ENCODE results near the gene ZCCHC7.
"Not testable (repeated sequence)": the region's sequence is repeated elsewhere in the genome, so short reads cannot be mapped to it uniquely, and the experiment has no call there.

ZCCHC7 gene

DNA sequence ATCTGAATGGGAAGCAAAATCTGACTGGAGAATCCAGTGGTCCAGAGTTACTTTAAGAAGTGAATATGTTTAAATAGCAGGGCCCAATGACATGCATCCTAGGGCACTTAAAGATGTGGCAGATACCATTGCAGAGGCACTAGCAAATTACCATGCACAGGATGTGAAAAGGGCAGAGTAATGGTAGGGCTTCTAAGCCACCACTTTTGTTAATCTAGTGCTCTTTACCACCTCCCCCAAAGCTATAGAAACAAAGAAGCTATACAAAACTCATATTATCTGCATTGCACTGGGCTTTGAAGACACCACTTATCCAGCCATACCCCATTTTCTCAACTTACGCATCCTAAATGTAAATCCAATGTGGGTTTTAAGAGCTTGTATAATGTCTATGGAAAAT, 81.2 kb downstream of the ZCCHC7 start:
- DNase-seq: no peak
- TF ChIP-seq, protein P1, sequence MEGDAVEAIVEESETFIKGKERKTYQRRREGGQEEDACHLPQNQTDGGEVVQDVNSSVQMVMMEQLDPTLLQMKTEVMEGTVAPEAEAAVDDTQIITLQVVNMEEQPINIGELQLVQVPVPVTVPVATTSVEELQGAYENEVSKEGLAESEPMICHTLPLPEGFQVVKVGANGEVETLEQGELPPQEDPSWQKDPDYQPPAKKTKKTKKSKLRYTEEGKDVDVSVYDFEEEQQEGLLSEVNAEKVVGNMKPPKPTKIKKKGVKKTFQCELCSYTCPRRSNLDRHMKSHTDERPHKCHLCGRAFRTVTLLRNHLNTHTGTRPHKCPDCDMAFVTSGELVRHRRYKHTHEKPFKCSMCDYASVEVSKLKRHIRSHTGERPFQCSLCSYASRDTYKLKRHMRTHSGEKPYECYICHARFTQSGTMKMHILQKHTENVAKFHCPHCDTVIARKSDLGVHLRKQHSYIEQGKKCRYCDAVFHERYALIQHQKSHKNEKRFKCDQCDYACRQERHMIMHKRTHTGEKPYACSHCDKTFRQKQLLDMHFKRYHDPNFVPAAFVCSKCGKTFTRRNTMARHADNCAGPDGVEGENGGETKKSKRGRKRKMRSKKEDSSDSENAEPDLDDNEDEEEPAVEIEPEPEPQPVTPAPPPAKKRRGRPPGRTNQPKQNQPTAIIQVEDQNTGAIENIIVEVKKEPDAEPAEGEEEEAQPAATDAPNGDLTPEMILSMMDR (IDR thresholded peaks at IDR 0.05; ENCODE audit: low read depth, low read length): no peak
- Histone ChIP-seq H3K4me3 (ENCODE audit: low read depth, low read length) (no peak overlapping the region), H3K9me3 (ENCODE audit: severe bottlenecking) (peaks cover 7% of the 10 kb centered on the region), H3K36me3 (no peaks in the 10 kb centered on the region; the same call in none of the 2 replicates), H3K27me3 (ENCODE audit: insufficient read depth, low read depth, severe bottlenecking) (no peaks in the 10 kb centered on the region), H3K27ac (no peak overlapping the region)

DNA sequence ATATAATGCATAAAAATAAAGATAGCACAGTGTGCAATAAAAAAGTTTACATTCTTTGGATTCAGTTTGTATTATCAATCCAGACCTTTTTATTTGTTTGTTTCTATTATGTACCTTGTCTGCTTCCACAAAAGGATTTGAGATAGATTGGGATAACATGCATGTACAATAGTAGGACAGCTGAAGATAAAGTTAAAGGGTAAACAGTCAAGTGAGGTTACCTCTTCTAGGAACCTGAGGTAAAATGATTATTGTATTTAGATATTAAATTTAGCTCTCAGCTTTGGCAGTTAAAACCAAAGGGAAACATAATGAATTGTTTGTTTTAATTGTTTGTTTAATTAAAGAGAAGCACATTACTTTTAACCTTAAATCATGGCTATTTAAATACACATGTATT, 81.7 kb downstream of the ZCCHC7 start:
- Histone ChIP-seq H3K36me3 (no peaks in the 10 kb centered on the region; the same call in none of the 2 replicates), H3K4me3 (ENCODE audit: low read depth, low read length) (no peak overlapping the region), H3K27me3 (ENCODE audit: insufficient read depth, low read depth, severe bottlenecking) (no peaks in the 10 kb centered on the region), H3K27ac (no peak overlapping the region), H3K9me3 (ENCODE audit: severe bottlenecking) (peaks cover 7% of the 10 kb centered on the region)
- TF ChIP-seq, protein P1 (IDR thresholded peaks at IDR 0.05; ENCODE audit: low read depth, low read length): no peak
- DNase-seq: no peak

DNA sequence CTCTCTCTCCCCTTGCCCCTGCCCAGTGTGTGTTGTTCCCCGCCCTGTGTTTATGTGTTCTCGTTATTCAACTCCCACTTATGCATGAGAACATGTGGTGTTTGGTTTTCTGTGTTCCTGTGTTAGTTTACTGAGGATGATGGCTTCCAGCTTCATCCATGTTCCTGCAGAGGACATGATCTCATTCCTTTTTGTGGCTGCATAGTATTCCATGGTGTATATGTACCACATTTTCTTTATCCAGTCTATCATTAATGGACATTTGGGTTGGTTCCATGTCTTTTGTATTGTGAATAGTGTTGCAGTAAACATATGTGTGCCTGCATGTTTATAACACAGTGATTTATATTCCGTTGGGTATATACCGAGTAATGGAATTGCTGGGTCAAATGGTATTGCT, 83.1 kb downstream of the ZCCHC7 start:
- H3K4me3 ChIP-seq (ENCODE audit: low read depth, low read length); DNase-seq; H3K27ac ChIP-seq; H3K36me3 ChIP-seq; H3K27me3 ChIP-seq (ENCODE audit: insufficient read depth, low read depth, severe bottlenecking); H3K9me3 ChIP-seq (ENCODE audit: severe bottlenecking): not testable (repeated sequence)

DNA sequence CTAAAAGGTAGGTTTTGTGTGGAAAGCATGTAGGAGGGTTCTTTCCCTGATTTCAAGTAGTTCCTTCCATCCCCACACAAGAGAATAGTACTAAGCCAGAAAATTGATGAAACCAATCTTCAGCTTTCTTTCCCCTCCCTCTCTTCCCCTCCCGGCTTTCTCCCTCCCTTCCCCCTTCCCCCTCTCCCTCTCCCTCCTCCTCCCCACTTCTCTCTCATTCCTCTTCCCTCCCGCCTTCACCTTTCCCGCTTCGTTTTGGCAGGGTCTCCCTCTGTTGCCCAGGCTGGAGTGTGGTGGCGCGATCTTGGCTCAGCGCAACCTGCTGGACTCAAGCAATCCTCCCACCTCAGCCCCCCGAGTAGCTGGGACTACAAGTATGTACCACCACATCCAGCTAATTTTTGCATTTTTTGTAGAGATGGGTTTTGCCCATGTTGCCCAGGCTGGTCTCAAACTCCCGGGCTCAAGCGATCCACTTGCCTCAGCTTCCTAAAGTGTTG, 85.8 kb downstream of the ZCCHC7 start:
- no peaks in the 10 kb centered on the region for H3K27me3 ChIP-seq (ENCODE audit: insufficient read depth, low read depth, severe bottlenecking)
- no peak overlapping the region for H3K27ac ChIP-seq
- peaks cover 7% of the 10 kb centered on the region for H3K9me3 ChIP-seq (ENCODE audit: severe bottlenecking)
- H3K4me3 ChIP-seq (ENCODE audit: low read depth, low read length): no peak overlapping the region
- TF ChIP-seq, protein P1 (IDR thresholded peaks at IDR 0.05; ENCODE audit: low read depth, low read length): no peak
- no peaks in the 10 kb centered on the region; the same call in none of the 2 replicates for H3K36me3 ChIP-seq
- DNase-seq: no peak

DNA sequence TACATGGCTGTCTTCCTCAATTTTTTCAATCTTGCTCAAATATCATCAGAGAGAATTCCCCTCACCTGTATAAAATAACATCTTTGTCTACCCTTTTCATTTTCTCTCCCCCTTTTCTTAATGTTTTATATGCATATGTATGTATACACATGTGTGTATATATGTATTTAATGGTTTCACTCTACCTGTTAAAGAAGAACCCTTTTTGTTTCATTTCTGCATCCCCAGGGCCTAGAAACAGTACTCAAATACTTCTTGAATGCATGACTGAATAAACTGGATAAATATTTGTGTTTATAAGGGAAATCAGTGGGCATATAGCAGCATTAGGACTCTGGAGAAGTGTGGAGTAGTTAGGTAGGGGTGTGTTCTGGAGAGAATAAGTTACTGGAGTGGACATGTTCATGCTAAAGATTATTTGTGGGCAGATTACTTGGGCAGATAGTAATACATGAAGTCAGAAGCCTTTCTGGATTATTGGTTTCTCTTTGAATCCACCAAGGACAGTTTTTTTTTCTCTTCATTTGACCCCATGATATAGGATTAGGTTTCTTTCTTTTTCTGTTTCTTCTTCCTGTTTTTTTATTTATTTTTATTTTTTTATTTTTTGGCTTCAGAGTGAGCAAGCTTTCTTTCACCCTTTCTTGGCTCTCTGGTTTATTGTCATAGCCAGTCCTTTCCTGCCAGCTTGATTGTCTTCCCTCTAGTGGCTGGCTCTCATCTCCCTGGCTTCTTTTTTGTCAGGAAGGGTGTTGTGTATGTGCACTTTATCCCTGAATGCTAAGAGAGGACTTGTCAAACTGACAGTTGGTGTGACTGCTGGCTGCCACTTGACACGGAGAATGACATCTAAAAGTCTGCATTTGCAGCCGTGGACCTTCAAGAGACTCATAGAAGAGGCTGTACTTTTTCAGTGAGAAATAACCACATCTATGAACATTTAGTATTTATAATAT, 89.3 kb downstream of the ZCCHC7 start:
- Histone ChIP-seq H3K9me3 (ENCODE audit: severe bottlenecking) (no peaks in the 10 kb centered on the region), H3K4me3 (ENCODE audit: low read depth, low read length) (no peak overlapping the region), H3K36me3 (no peaks in the 10 kb centered on the region), H3K27me3 (ENCODE audit: insufficient read depth, low read depth, severe bottlenecking) (no peaks in the 10 kb centered on the region), H3K27ac (peak overlapping the region; percentile 41)
- peak; percentile 47 for DNase-seq
- TF ChIP-seq, protein P1 (IDR thresholded peaks at IDR 0.05; ENCODE audit: low read depth, low read length): peak; percentile 60

DNA sequence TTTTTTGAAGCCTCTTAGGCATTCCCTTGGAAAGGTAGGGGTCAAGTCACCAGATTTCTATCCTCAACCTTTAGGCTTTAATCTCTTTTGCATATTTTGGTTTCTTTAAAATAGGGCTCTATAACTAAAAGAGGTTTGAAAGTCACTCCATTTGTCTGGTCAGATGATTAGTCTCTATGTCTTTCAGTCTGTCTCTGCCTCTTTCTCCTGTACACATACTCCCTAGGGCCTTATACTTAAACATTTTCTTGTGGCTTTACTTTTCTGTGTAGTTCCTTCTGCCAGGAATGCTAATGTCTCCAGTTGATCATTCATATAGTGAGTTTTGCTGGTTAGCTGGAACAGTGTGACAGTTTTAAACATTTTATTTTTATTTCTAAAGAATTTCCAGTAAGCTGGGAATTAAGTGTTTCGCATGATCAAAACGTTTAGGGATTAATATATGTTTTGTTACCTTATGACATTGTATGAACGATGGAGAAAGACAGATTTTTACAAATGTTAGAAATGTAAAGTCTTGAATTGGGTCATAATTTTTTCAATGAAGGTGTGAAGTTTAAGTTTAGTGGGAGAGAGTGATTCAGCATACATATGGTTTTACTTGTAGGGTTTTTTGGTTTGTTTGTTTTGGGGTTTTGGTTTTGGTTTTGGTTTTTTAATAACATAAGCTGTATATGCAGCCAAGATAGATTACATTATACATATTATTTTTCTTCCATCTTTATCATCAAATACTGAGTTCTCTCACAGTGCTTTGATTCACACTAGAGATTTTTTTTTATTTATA, 90.6 kb downstream of the ZCCHC7 start:
- TF ChIP-seq, protein P1 (IDR thresholded peaks at IDR 0.05; ENCODE audit: low read depth, low read length): no peak
- no peak for DNase-seq
- Histone ChIP-seq H3K36me3 (no peaks in the 10 kb centered on the region), H3K4me3 (ENCODE audit: low read depth, low read length) (no peak overlapping the region), H3K27me3 (ENCODE audit: insufficient read depth, low read depth, severe bottlenecking) (no peaks in the 10 kb centered on the region), H3K9me3 (ENCODE audit: severe bottlenecking) (no peaks in the 10 kb centered on the region), H3K27ac (peak overlapping the region; percentile 41)
